KMS-11 (cell line): ENCODE results near the gene ERP27.

ENCODE experiments used
- H2AFZ ChIP-seq: fragments of 200-600 bp; sonication (generic); 2 replicates; pipeline ENCODE4 v1.6.1; 2016; ENCODE audit warnings: antibody characterized with exemption, mixed run types, low read depth
- H3K27ac ChIP-seq: fragments of 200-600 bp; sonication (generic); 2 replicates; pipeline ENCODE4 v1.6.1; 2016; ENCODE audit warnings: mild to moderate bottlenecking, mixed run types
- H3K27me3 ChIP-seq: fragments of 200-600 bp; sonication (generic); 2 replicates; pipeline ENCODE4 v1.6.1; 2017; ENCODE audit warnings: mild to moderate bottlenecking, low read depth, mixed run types, moderate library complexity; ENCODE audit not compliant: insufficient read depth
- H3K36me3 ChIP-seq: fragments of 200-600 bp; sonication (generic); 2 replicates; pipeline ENCODE4 v1.6.1; 2017; ENCODE audit warnings: mild to moderate bottlenecking, mixed run types; ENCODE audit not compliant: insufficient read depth
- H3K4me1 ChIP-seq: fragments of 200-600 bp; sonication (generic); 2 replicates; pipeline ENCODE4 v1.6.1; 2016; ENCODE audit warnings: mild to moderate bottlenecking, low read depth, mixed run types; ENCODE audit not compliant: poor library complexity, severe bottlenecking
- H3K4me2 ChIP-seq: fragments of 200-600 bp; sonication (generic); 2 replicates; pipeline ENCODE4 v1.7.0; 2016; ENCODE audit warnings: mild to moderate bottlenecking, mixed run types
- H3K4me3 ChIP-seq: fragments of 200-600 bp; sonication (generic); IDR thresholded peaks from 2 replicates; pipeline ENCODE4 v1.6.1; 2017; ENCODE audit warnings: low read depth, low read length, mixed read lengths; ENCODE audit not compliant: insufficient read depth
- H3K79me2 ChIP-seq: fragments of 200-600 bp; sonication (generic); 2 replicates; pipeline ENCODE4 v1.6.1; 2016; ENCODE audit warnings: low read depth, mixed run types; ENCODE audit not compliant: insufficient read depth
- H3K9ac ChIP-seq: fragments of 200-600 bp; sonication (generic); 2 replicates; pipeline ENCODE4 v1.6.1; 2016; ENCODE audit warnings: mild to moderate bottlenecking, mixed run types
- H4K20me1 ChIP-seq: fragments of 200-600 bp; sonication (generic); 2 replicates; pipeline ENCODE4 v1.6.1; 2016; ENCODE audit warnings: mild to moderate bottlenecking, mixed run types; ENCODE audit not compliant: insufficient read depth
- CTCF ChIP-seq: fragments of 200-600 bp; sonication (generic); conservative IDR thresholded peaks from 2 replicates; pipeline ENCODE4 v1.6.1; 2017; ENCODE audit warnings: low read depth, mild to moderate bottlenecking, antibody characterized with exemption, low read length, moderate library complexity, mixed read lengths

Gene ERP27

GRCh38 chr12:14953752-14954151, 15.4 kb upstream of the ERP27 start:
- Histone ChIP-seq H2AFZ (no peak overlapping the region), H3K4me1 (peaks cover 9% of the 10 kb centered on the region), H3K36me3 (no peaks in the 10 kb centered on the region), H3K79me2 (no peaks in the 10 kb centered on the region), H3K27me3 (no peaks in the 10 kb centered on the region), H3K4me3 (no peak overlapping the region), H4K20me1 (no peaks in the 10 kb centered on the region), H3K4me2 (no peak overlapping the region), H3K9ac (no peak overlapping the region), H3K27ac (no peak overlapping the region)
- no peak for TF ChIP-seq CTCF

DNA sequence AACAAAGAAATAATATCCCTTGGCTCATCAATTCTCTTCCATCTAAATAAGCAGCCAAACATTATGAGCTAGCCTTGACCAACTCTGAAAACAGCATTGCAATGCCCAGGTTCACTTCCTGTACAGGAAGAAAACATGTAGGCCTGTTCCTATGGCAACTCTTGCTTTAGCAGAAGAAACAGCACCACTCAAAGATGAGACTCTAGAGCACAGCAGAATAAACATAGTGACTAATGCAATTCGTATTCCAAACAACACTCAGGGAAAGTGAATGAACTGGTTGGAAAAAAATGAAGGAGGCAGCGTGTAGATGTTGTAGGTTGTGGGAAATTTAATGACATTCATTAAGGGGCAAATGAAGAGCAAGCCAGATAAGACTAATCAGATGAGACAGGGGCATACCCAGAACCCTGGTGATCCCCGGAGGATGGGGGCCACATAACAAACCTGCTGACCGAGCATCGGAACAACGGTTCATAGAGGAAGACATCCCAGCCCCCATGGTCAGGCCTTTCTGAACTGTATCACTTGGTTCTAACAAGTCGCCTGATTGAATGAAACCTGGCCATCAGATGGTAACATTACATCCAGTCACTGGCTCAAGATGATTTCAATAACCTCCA, 14.1 kb upstream of the ERP27 start:
- H3K4me3 ChIP-seq = no peak overlapping the region
- H3K27me3 ChIP-seq = no peaks in the 10 kb centered on the region
- peaks cover 20% of the 10 kb centered on the region for H3K4me1 ChIP-seq
- H3K9ac ChIP-seq = no peak overlapping the region
- H3K27ac ChIP-seq = no peak overlapping the region
- TF ChIP-seq CTCF = no peak
- no peaks in the 10 kb centered on the region for H4K20me1 ChIP-seq
- H3K4me2 ChIP-seq = no peak overlapping the region
- no peaks in the 10 kb centered on the region for H3K79me2 ChIP-seq
- no peaks in the 10 kb centered on the region for H3K36me3 ChIP-seq
- no peak overlapping the region for H2AFZ ChIP-seq

GRCh38 chr12:14951851-14952250, 13.5 kb upstream of the ERP27 start:
- Histone ChIP-seq H3K4me1 (peaks cover 20% of the 10 kb centered on the region), H3K79me2 (no peaks in the 10 kb centered on the region), H3K36me3 (no peaks in the 10 kb centered on the region)

GRCh38 chr12:14950982-14951746, 12.8 kb upstream of the ERP27 start:
- Histone ChIP-seq H3K79me2 (no peaks in the 10 kb centered on the region), H3K9ac (no peak overlapping the region), H3K27me3 (no peaks in the 10 kb centered on the region), H3K27ac (no peak overlapping the region), H3K36me3 (no peaks in the 10 kb centered on the region), H4K20me1 (no peaks in the 10 kb centered on the region), H3K4me2 (no peak overlapping the region), H3K4me1 (peaks cover 20% of the 10 kb centered on the region), H2AFZ (no peak overlapping the region), H3K4me3 (no peak overlapping the region)
- no peak for TF ChIP-seq CTCF

More at GRCh38 chr12:14951851-14952250, 13.5 kb upstream of the ERP27 start:
- Histone ChIP-seq H4K20me1 (no peaks in the 10 kb centered on the region), H3K4me2 (no peak overlapping the region), H3K4me3 (no peak overlapping the region), H3K9ac (no peak overlapping the region), H3K27me3 (no peaks in the 10 kb centered on the region), H2AFZ (no peak overlapping the region), H3K27ac (no peak overlapping the region)
- TF ChIP-seq CTCF = no peak
